Sigmoid colon (tissue), 7 donors: ENCODE results near the gene CYSLTR2. TPM values are rescaled to one million over a fixed set of nuclear protein-coding genes. Genes with fewer than 3 reads are reported as not detected.

Source experiments
- DNase-seq: peaks from one replicate; pipeline ENCODE4 v3.0.0-alpha.2; 2019
- H3K27ac ChIP-seq, 4 donors: fragments of 200-600 bp; sonication (generic); one replicate each; pipeline ENCODE4 v1.5.1; 2016 to 2019; ENCODE audit warnings: mild to moderate bottlenecking in 1 of 4
- H3K27me3 ChIP-seq, 3 donors: fragments of 200-600 bp; sonication (generic); one replicate each; pipeline ENCODE4 v1.5.1; 2019; ENCODE audit warnings: mild to moderate bottlenecking in 1 of 3
- H3K36me3 ChIP-seq, 4 donors: fragments of 200-600 bp; sonication (generic); one replicate each; pipeline ENCODE4 v1.5.1; 2016 to 2019
- H3K4me1 ChIP-seq, 4 donors: fragments of 200-600 bp; sonication (generic); one replicate each; pipeline ENCODE4 v1.5.1; 2017 to 2019
- H3K4me3 ChIP-seq, 4 donors: fragments of 200-600 bp; sonication (generic); one replicate each; pipeline ENCODE4 v1.5.1; 2017 to 2019; ENCODE audit warnings: mild to moderate bottlenecking in 2 of 4, moderate library complexity in 1 of 4
- H3K9me3 ChIP-seq, 4 donors: fragments of 200-600 bp in 3 of 4; sonication (generic) in 3 of 4; one replicate each; pipeline versions ENCODE4 v1.5.1 to v1.6.1; 2013 to 2019
- CTCF ChIP-seq, 4 experiments: fragments of 450-650 bp in 3 of 4; fragments of 200-600 bp in 1 of 4; IDR thresholded peaks; one replicate each; pipeline ENCODE4 v1.5.1; 2016 to 2019; ENCODE audit warnings: antibody characterized with exemption in 4 of 4, mild to moderate bottlenecking in 3 of 4, moderate library complexity in 2 of 4
- EP300 ChIP-seq, 4 donors: sonication (generic); formaldehyde crosslinking; IDR thresholded peaks; one replicate each; pipeline ENCODE4 v1.6.1; 2017; ENCODE audit warnings: antibody characterized with exemption in 4 of 4
- POLR2A ChIP-seq, 2 donors: fragments of 450-650 bp; IDR thresholded peaks; one replicate each; pipeline ENCODE4 v1.6.1; 2016; ENCODE audit warnings: antibody characterized with exemption in 2 of 2, mild to moderate bottlenecking in 2 of 2, moderate library complexity in 2 of 2
- POLR2AphosphoS5 ChIP-seq, 4 donors: sonication (generic); formaldehyde crosslinking; IDR thresholded peaks; one replicate each; pipeline ENCODE4 v1.6.1; 2017; ENCODE audit warnings: antibody characterized with exemption in 4 of 4
- WGBS, 2 donors: extraction: QIAGEN DNeasy Blood & Tissue Kit; methylation state at CpG; one replicate each; pipeline ENCODE4 v1.1.7; 2013; 5-methylcytosine and 5-hydroxymethylcytosine counted together
- intact Hi-C: fragments of 100-400 bp; cut with DNase I; formaldehyde crosslinking; loops from one replicate; pipeline ENCODE4 v1.15.1; 2023
- polyA plus RNA-seq, 3 donors: library from polyadenylated mRNA; stranded (reverse); fragments of 200-250 nt; gene quantifications; one replicate each; pipeline ENCODE4 v1.2.3, GENCODE V29; 2013
- total RNA-seq, 4 donors: library from RNA; depleted of rRNA; stranded (reverse); fragments of >200 nt; gene quantifications; one replicate each; pipeline ENCODE4 v1.1.0, GENCODE V29; 2016
- donor health status: healthy with polysubstance abuse.
- donor health status: Bipolar disorder and iron deficiency.
- donor health status: healthy.

The CYSLTR2 gene
- total and polyA plus RNA-seq, 7 donors = 0.28 to 2.0 (median 0.91) TPM; not detected in 1

DNA sequence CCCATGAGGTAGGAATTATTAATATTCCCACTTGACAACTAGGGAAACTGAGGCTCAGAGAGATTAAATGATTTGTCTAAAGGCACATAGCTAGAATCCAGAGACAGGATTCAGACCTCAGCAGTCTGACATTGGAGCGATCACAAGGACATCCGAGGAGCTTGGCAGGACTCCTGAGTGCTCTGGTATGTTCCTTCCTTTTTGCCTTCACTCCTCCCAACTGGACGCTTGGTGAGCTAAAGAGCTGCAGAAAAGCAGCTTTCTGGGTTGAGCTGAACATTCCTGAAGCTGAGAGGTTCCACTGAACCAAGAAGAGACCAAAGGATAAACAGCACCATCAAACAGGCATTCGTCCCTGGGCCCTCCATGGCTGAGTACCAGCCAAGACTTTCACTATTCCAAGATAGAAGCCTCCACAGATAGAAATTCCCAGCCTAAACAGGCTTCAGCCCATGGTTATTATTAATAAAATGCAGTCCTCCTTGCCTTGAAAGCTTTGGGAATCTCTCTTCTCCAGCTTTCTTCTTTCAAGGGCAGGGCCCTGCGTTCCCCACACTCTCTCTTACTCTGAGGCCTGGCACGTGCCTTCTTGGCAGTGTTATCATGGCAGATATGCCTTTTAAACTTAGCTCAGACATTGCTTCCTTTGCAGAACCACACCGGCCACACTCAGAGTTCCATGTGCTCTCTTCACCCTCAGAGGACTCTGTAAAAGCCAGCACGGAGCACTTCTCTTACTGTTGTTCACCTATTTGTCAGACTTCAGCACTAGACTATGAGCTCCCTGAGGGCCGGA is 97.1 kb downstream of the CYSLTR2 start:
- no peaks in the 10 kb centered on the region for H3K9me3 ChIP-seq
- 85 to 88% methylated on average over 9 of the region's 9 CpGs for WGBS, 2 donors
- intact Hi-C loops = no loop called here
- DNase-seq = peak; percentile 82
- no peaks in the 10 kb centered on the region for H3K27me3 ChIP-seq
- peaks cover 0 to 30% (median 23%) of the 10 kb centered on the region in 4 donors for H3K4me1 ChIP-seq
- H3K4me3 ChIP-seq = no peak overlapping the region
- peak overlapping the region; percentile 74 to 83 (median 80) for H3K27ac ChIP-seq
- TF ChIP-seq POLR2AphosphoS5 (IDR thresholded peaks at IDR 0.05) (peak in 1 of 4 donors; percentile 17), POLR2A (IDR thresholded peaks at IDR 0.05) (no peak)
- H3K36me3 ChIP-seq = no peaks in the 10 kb centered on the region

- Histone ChIP-seq H3K27me3 (no peaks in the 10 kb centered on the region), H3K9me3 (peaks cover 0 to 9% (median 3%) of the 10 kb centered on the region in 4 donors), H3K4me3 (no peak overlapping the region), H3K36me3 (no peaks in the 10 kb centered on the region), H3K27ac (no peak overlapping the region), H3K4me1 (no peaks in the 10 kb centered on the region)
- TF ChIP-seq CTCF (IDR thresholded peaks at IDR 0.05) (no peak), EP300 (IDR thresholded peaks at IDR 0.05) (no peak), POLR2AphosphoS5 (IDR thresholded peaks at IDR 0.05) (no peak), POLR2A (IDR thresholded peaks at IDR 0.05) (no peak)
- DNase-seq = no peak
- WGBS, 2 donors = 88 to 90% methylated on average over 9 of the region's 9 CpGs
- intact Hi-C loops = no loop called here
Observed at GRCh38 chr13:48760626-48761025, 106.9 kb downstream of the CYSLTR2 start.

Other genes with a start within 250 kb of the CYSLTR2 start
- 10 to 100 TPM; 11.5 to 24.2 (median 15.0) TPM for gene LPAR6, start 240.8 kb upstream of the CYSLTR2 start, total RNA-seq
- gene LPAR6, start 240.8 kb upstream of the CYSLTR2 start, polyA plus RNA-seq = 10 to 100 TPM; 11.4 to 16.2 (median 15.0) TPM
- 10 to 100 TPM in 3 of 4 donors, 1 to 10 TPM in 1; 8.6 to 21.9 (median 14.9) TPM for gene RCBTB2, start 120.8 kb upstream of the CYSLTR2 start, total RNA-seq
- 1 to 10 TPM; 4.2 to 9.9 (median 4.8) TPM for gene RCBTB2, start 120.8 kb upstream of the CYSLTR2 start, polyA plus RNA-seq